Breast epithelium (tissue), 4 donors: ENCODE results near the gene DMRT1. TPM values are rescaled to one million over a fixed set of nuclear protein-coding genes. Genes with fewer than 3 reads are reported as not detected.

Experiments used
- DNase-seq, 2 donors: peaks; one replicate each; pipeline ENCODE4 v3.0.0-alpha.2; 2019; ENCODE audit warnings: low spot score in 2 of 2
- H3K27ac ChIP-seq, 2 donors: fragments of 200-600 bp; sonication (generic) in 1 of 2; one replicate each; pipeline ENCODE4 v1.5.1; 2016 to 2019; ENCODE audit warnings: mild to moderate bottlenecking in 1 of 2
- H3K27me3 ChIP-seq, 2 donors: fragments of 200-600 bp; sonication (generic) in 1 of 2; one replicate each; pipeline versions ENCODE4 v1.5.1 to v1.6.0; 2017 to 2019; ENCODE audit warnings: control low read depth in 1 of 2, mild to moderate bottlenecking in 1 of 2
- H3K36me3 ChIP-seq: fragments of 200-600 bp; one replicate; pipeline ENCODE4 v1.5.1; 2019
- H3K4me1 ChIP-seq, 2 donors: fragments of 200-600 bp; sonication (generic); one replicate each; pipeline ENCODE4 v1.5.1; 2016 to 2019; ENCODE audit warnings: control low read depth in 1 of 2
- H3K4me3 ChIP-seq, 3 donors: fragments of 200-600 bp; sonication (generic); 1 replicate in 2 of 3; 2 replicates in 1 of 3; pipeline ENCODE4 v1.5.1; 2016 to 2019; ENCODE audit warnings: mild to moderate bottlenecking in 3 of 3, moderate library complexity in 2 of 3
- H3K9me3 ChIP-seq, 2 donors: fragments of 200-600 bp; sonication (generic) in 1 of 2; one replicate each; pipeline ENCODE4 v1.5.1; 2016 to 2019; ENCODE audit warnings: control low read depth in 1 of 2
- CTCF ChIP-seq, 3 donors: fragments of 450-650 bp; IDR thresholded peaks; one replicate each; pipeline ENCODE4 v1.5.1; 2016 to 2017; ENCODE audit warnings: antibody characterized with exemption in 3 of 3, mild to moderate bottlenecking in 3 of 3, moderate library complexity in 3 of 3
- POLR2A ChIP-seq: fragments of 450-650 bp; IDR thresholded peaks from one replicate; pipeline ENCODE4 v1.6.1; 2016; ENCODE audit warnings: antibody characterized with exemption, mild to moderate bottlenecking, moderate library complexity
- POLR2AphosphoS5 ChIP-seq, 3 donors: sonication (generic); formaldehyde crosslinking; IDR thresholded peaks; one replicate each; pipeline ENCODE4 v1.6.1; 2017; ENCODE audit warnings: antibody characterized with exemption in 3 of 3
- intact Hi-C: fragments of 100-400 bp; cut with DNase I; formaldehyde crosslinking; loops from one replicate; pipeline ENCODE4 v1.15.1; 2023; ENCODE audit warnings: low total_unique reads
- total RNA-seq, 3 donors: library from RNA; depleted of rRNA; stranded (reverse); fragments of >200 nt; gene quantifications; one replicate each; pipeline ENCODE4 v1.1.0, GENCODE V29; 2016

Gene DMRT1
- total RNA-seq, 3 donors from 2014 or later, result not detected

- H3K4me3 ChIP-seq, result no peak overlapping the region
- H3K27ac ChIP-seq, result no peak overlapping the region
- no peak for TF ChIP-seq CTCF (IDR thresholded peaks at IDR 0.05)
- TF ChIP-seq POLR2AphosphoS5 (IDR thresholded peaks at IDR 0.05), result no peak
- no peak for TF ChIP-seq POLR2A
- intact Hi-C loops, result loop anchor here (5.0 kb wide), 1 partner anchor 503 kb away; no protein-coding TSS in a partner anchor
- H3K4me1 ChIP-seq, result no peaks in the 10 kb centered on the region
- no peaks in the 10 kb centered on the region for H3K36me3 ChIP-seq
- no peaks in the 10 kb centered on the region for H3K9me3 ChIP-seq
- H3K27me3 ChIP-seq, result no peaks in the 10 kb centered on the region
- no peak for DNase-seq
Measured at GRCh38 chr9:929719-930118, 88.2 kb downstream of the DMRT1 start.

GRCh38 chr9:933356-933755 is 91.9 kb downstream of the DMRT1 start:
- no peak overlapping the region for H3K27ac ChIP-seq
- TF ChIP-seq POLR2A, result no peak
- TF ChIP-seq CTCF (IDR thresholded peaks at IDR 0.05), result no peak
- no peak for TF ChIP-seq POLR2AphosphoS5 (IDR thresholded peaks at IDR 0.05)
- no peaks in the 10 kb centered on the region for H3K4me1 ChIP-seq
- H3K4me3 ChIP-seq, result no peak overlapping the region
- intact Hi-C loops, result no loop called here
- DNase-seq, result no peak
- H3K9me3 ChIP-seq, result no peaks in the 10 kb centered on the region
- peaks cover 0 to 8% of the 10 kb centered on the region in 2 donors for H3K27me3 ChIP-seq
- no peaks in the 10 kb centered on the region for H3K36me3 ChIP-seq

- Histone ChIP-seq H3K4me1 (no peaks in the 10 kb centered on the region), H3K9me3 (no peaks in the 10 kb centered on the region), H3K36me3 (no peaks in the 10 kb centered on the region), H3K4me3 (no peak overlapping the region), H3K27me3 (peaks cover 0 to 18% of the 10 kb centered on the region in 2 donors), H3K27ac (no peak overlapping the region)
- no peak for TF ChIP-seq POLR2A
- TF ChIP-seq CTCF (IDR thresholded peaks at IDR 0.05), result no peak
- no peak for TF ChIP-seq POLR2AphosphoS5 (IDR thresholded peaks at IDR 0.05)
- intact Hi-C loops, result no loop called here
- no peak for DNase-seq
Measured at GRCh38 chr9:935348-935965, 94.0 kb downstream of the DMRT1 start.

- Histone ChIP-seq H3K27me3 (peaks cover 0 to 21% of the 10 kb centered on the region in 2 donors), H3K36me3 (no peaks in the 10 kb centered on the region), H3K9me3 (no peaks in the 10 kb centered on the region), H3K4me1 (no peaks in the 10 kb centered on the region), H3K27ac (no peak overlapping the region), H3K4me3 (no peak overlapping the region)
- intact Hi-C loops, result no loop called here
- DNase-seq, result no peak
- TF ChIP-seq POLR2AphosphoS5 (IDR thresholded peaks at IDR 0.05) (no peak), CTCF (IDR thresholded peaks at IDR 0.05) (no peak), POLR2A (no peak)
Measured at GRCh38 chr9:942805-943580, 101.5 kb downstream of the DMRT1 start.

- TF ChIP-seq POLR2AphosphoS5 (IDR thresholded peaks at IDR 0.05) (no peak), POLR2A (no peak), CTCF (IDR thresholded peaks at IDR 0.05) (no peak)
- H3K27ac ChIP-seq, result no peak overlapping the region
- H3K9me3 ChIP-seq, result peaks cover 0 to 7% of the 10 kb centered on the region in 2 donors
- H3K4me3 ChIP-seq, result no peak overlapping the region
- intact Hi-C loops, result no loop called here
- no peak for DNase-seq
- H3K27me3 ChIP-seq, result peaks cover 0 to 49% of the 10 kb centered on the region in 2 donors
- no peaks in the 10 kb centered on the region for H3K4me1 ChIP-seq
- H3K36me3 ChIP-seq, result no peaks in the 10 kb centered on the region
Measured at GRCh38 chr9:947985-948384, 106.5 kb downstream of the DMRT1 start.
